HEK293T (cell line): Measurements from ENCODE around the gene NRAS.

Source experiments
- ARNT ChIP-seq: fragments of 450-650 bp; IDR thresholded peaks from 2 replicates; pipeline ENCODE4 v1.6.1; 2017; ENCODE audit warnings: mild to moderate bottlenecking
- TARDBP ChIP-seq: fragments of 450-650 bp; IDR thresholded peaks from 2 replicates; pipeline ENCODE4 v1.6.1; 2016

- no peak for TF ChIP-seq TARDBP
- no peak for TF ChIP-seq ARNT
Observed at GRCh38 chr1:114696810-114697209, 19.8 kb downstream of the NRAS start.
